GM12891 (cell line): ENCODE data around the gene TEAD1.

Source experiments
- DNase-seq: peaks from one replicate; pipeline ENCODE4 v3.0.0; 2011; ENCODE audit warnings: low spot score; ENCODE audit not compliant: insufficient read length
- FAIRE-seq: peaks from 2 replicates; lab custom pipeline; 2011; peaks lifted over from hg19 to GRCh38; lab: Jason Lieb, UNC
- PAX5 ChIP-seq: IDR thresholded peaks from 2 replicates; pipeline ENCODE4 v1.6.1; 2011; ENCODE audit warnings: low read length, moderate library complexity, mild to moderate bottlenecking; ENCODE audit not compliant: insufficient read depth, severe bottlenecking
- POLR2A ChIP-seq: IDR thresholded peaks from 2 replicates; pipeline ENCODE4 v1.6.1; 2011; ENCODE audit warnings: low read depth, low read length, control low read depth
- POLR2AphosphoS5 ChIP-seq: IDR thresholded peaks from 2 replicates; pipeline ENCODE4 v1.6.1; 2011; ENCODE audit warnings: low read depth, low read length, control low read depth
- POU2F2 ChIP-seq: IDR thresholded peaks from 2 replicates; pipeline ENCODE4 v1.6.1; 2011; ENCODE audit warnings: low read depth, mild to moderate bottlenecking, control low read depth, low read length, moderate library complexity
- SPI1 ChIP-seq: IDR thresholded peaks from 2 replicates; pipeline ENCODE4 v1.6.1; 2011; ENCODE audit warnings: low read depth, low read length, control low read depth
- TAF1 ChIP-seq: IDR thresholded peaks from 2 replicates; pipeline ENCODE4 v1.6.1; 2011; ENCODE audit warnings: low read depth, low read length, control low read depth

TEAD1 gene

GRCh38 chr11:12949453-12949852 lies 275.2 kb downstream of the TEAD1 start:
- TF ChIP-seq PAX5 (no peak), POLR2AphosphoS5 (no peak), POU2F2 (no peak), TAF1 (no peak), SPI1 (no peak), POLR2A (no peak)
- DNase-seq: no peak
- FAIRE-seq: no peak

GRCh38 chr11:12950670-12951069 lies 276.4 kb downstream of the TEAD1 start:
- DNase-seq: no peak
- FAIRE-seq: no peak
- TF ChIP-seq SPI1 (no peak), PAX5 (no peak), POU2F2 (no peak), TAF1 (no peak), POLR2AphosphoS5 (no peak), POLR2A (no peak)

- FAIRE-seq: no peak
- TF ChIP-seq POLR2AphosphoS5 (no peak), POLR2A (no peak), SPI1 (no peak), PAX5 (no peak), POU2F2 (no peak), TAF1 (no peak)
- no peak for DNase-seq
These were observed 277.2 kb downstream of the TEAD1 start for GRCh38 chr11:12951376-12951775.

GRCh38 chr11:12952094-12952493 lies 277.9 kb downstream of the TEAD1 start:
- TF ChIP-seq POLR2AphosphoS5 (no peak), TAF1 (no peak), SPI1 (no peak), PAX5 (no peak), POU2F2 (no peak), POLR2A (no peak)
- DNase-seq (no peak), FAIRE-seq (no peak)

GRCh38 chr11:12958986-12959385 lies 284.8 kb downstream of the TEAD1 start:
- FAIRE-seq (no peak), DNase-seq (no peak)
- no peak for TF ChIP-seq SPI1
- no peak for TF ChIP-seq PAX5
- no peak for TF ChIP-seq POLR2AphosphoS5
- no peak for TF ChIP-seq POLR2A
- TF ChIP-seq TAF1: no peak
- TF ChIP-seq POU2F2: no peak

- TF ChIP-seq TAF1 (no peak), POLR2A (no peak), PAX5 (no peak), POLR2AphosphoS5 (no peak), SPI1 (no peak), POU2F2 (no peak)
- no peak for FAIRE-seq
- no peak for DNase-seq
These were observed 287.4 kb downstream of the TEAD1 start for GRCh38 chr11:12961615-12962014.

- no peak for DNase-seq
- no peak for FAIRE-seq
- TF ChIP-seq POLR2AphosphoS5 (no peak), PAX5 (no peak), SPI1 (peak; percentile 53)
These were observed 288.1 kb downstream of the TEAD1 start for GRCh38 chr11:12962306-12962705.

GRCh38 chr11:12963051-12963450 lies 288.8 kb downstream of the TEAD1 start:
- no peak for FAIRE-seq
- no peak for DNase-seq
- TF ChIP-seq POU2F2 (no peak), POLR2A (no peak), POLR2AphosphoS5 (no peak), SPI1 (no peak), TAF1 (no peak)

GRCh38 chr11:12963792-12964536 lies 289.7 kb downstream of the TEAD1 start:
- no peak for TF ChIP-seq SPI1
- no peak for TF ChIP-seq PAX5
- no peak for TF ChIP-seq POU2F2
- no peak for TF ChIP-seq TAF1
- TF ChIP-seq POLR2AphosphoS5: no peak
- no peak for TF ChIP-seq POLR2A
- FAIRE-seq: peak; percentile 5
- DNase-seq: peak; percentile 72

GRCh38 chr11:12964650-12965049 lies 290.4 kb downstream of the TEAD1 start:
- no peak for DNase-seq
- TF ChIP-seq PAX5 (no peak), TAF1 (no peak), POLR2A (no peak), POU2F2 (no peak), SPI1 (no peak), POLR2AphosphoS5 (no peak)
- FAIRE-seq: no peak
